Colon (tissue), 2 donors: Measurements from ENCODE around the gene ITIH1.

Experiments used
- FAIRE-seq: peaks from 2 replicates; lab custom pipeline; 2012; peaks lifted over from hg19 to GRCh38; lab: Jason Lieb, UNC
- donor health status: control.
- donor health status: control.

ITIH1 gene

DNA sequence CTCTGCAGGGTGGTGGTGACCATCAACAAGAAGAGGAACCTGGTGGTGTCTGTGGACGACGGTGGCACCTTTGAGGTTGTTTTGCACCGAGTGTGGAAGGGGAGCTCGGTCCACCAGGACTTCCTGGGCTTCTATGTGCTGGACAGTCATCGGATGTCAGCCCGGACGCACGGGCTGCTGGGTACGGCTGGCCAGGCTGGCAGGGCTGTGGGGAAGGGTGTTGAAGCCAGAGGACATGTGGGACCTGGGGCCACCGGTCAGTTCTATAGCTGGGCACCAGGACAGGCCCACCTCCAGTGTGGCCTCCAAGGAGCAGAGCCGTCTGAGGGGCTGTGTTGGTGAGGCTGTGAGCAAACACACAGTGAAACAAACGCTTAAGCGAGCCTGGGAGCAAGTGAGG lies 13.3 kb downstream of the ITIH1 start:
- no peak for FAIRE-seq

- FAIRE-seq = no peak
These were observed 14.0 kb downstream of the ITIH1 start for GRCh38 chr3:52791366-52791765.

- no peak for FAIRE-seq
These were observed 14.5 kb downstream of the ITIH1 start for GRCh38 chr3:52791928-52792327.

GRCh38 chr3:52792413-52792812 lies 15.0 kb downstream of the ITIH1 start:
- no peak for FAIRE-seq

DNA sequence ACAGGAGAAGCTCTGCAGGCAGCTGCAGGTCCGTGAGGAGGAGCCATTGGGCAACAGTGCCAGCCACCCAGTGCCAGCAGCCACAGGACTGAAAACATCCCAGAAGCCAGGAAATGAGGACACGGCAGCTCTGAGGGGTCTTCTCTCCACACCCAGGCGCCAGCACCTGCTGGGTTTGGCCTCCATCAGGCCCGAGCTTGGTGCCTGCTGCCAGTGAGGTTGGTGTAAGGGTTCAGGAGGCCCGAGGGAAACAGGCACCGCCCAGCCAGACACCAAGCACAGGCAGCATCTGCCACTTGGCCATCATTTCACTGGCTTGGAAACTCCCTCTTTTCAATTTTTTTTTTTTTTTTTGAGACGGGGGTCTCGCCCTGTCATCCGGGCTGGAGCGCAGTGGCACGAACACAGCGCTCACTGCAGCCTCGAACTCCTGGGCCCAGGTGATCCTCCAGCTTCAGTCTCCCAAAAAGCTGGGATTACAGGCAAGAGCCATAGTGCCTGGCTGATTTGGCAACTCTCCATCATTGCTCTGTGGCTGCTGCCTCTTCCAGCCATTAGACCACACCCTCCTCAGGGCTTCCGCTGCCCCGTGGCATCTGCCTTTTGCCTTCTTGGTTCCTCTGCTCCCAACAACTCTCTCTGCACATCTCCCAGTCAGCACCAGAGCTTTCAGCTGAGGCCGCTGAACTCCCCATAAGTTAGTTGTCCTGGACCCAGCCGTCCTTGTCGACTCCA lies 15.7 kb downstream of the ITIH1 start:
- no peak for FAIRE-seq

DNA sequence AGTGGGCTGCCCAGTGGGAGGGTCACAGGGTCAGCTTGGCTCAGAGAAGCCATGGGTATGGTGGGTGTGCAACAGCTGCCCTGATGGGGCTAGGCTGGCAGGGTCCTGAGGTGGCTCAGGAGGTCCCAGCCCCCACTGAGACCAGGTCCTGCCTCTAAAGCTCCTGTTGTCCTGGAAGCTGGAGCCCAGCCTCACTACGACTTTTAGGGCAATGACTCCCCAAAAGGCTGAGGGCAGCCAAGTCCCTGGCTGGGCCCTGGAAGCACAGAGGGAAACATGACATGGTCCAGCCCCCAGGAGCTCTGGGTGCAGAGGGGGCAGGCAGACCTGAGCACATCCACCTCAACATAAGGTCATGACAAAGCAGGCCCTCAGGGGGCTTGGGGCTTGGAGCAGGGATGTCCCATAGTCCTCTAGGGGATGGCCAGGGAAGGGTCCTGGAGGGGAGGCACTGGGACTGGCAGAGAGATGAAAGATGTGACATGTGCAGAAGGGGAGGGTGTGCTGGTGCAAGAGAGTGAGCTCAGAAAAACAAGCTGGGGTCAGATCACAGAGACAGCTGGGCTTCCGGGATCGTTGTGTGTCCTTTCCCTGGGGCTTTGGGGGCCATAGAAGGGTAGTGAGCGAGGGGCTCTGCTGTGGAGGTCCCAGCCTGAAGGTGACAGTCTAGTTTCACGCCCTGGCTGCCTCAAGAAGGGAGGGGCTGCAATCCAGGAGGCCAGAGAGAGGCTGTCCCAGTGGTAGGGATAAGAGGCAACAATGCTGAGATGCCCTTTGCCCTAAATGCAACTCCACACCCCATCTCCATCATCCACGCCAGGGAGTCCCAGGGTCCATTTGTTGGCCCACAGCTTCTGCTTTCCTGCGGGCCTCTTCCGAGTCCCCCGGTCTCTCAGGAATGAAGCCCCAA lies 16.6 kb downstream of the ITIH1 start:
- FAIRE-seq = no peak

DNA sequence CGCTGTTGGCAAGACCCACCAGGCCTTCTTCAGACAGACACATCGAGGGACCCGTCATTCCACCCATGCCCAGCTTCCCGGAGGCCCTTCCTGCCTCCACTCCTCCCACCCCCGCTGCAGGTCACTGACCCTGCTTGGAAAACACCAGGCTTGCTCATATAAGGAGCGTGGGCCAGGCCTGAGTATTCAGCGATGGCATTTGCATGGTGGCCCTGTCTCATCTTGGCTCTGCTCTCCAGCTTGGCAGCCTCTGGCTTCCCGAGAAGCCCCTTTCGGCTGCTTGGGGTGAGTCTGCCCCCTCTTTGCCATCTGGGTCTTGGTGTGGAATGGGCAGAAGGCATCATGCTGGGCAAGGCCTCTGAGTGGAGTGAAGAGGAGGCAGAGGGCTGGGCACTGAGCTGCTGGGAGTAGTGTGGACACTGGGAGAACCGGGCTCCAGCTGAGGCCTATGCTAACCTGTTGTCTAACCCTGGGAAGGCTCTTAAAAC lies 17.3 kb downstream of the ITIH1 start, which contains the start of gene ITIH3:
Gene ITIH3, plus strand, starts transcription at position 185 of the 488 bp plus-strand sequence. Its CDS starts 8 bp downstream, at position 193.
- FAIRE-seq = no peak

DNA sequence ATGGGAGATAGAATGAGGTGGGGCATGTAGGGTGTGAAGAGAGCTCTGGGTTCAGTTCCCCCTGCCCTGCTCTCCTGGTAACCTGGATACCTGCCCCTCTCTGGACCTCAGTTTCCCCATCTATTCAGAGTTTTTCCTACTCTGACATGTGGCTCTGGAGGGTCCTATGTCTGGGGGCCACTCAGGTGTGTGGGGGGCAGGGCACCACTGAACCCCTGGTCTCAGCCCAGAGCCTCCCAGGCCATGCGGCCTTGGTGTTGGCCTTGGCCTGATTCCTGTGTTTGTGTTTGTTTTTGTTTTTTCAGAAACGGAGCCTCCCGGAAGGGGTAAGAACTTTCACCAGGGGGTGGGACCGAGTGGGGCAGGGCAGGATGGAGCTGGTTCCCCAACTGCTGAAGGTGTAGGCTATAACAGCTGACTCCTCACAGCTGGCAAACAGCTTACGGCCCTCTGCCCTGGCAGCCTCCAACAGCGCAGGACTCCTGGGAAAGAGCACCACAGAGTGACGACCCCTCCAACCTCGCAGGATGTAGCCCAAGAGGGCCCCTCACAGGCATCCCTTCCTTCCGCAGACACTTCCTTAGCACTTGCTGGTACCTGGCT lies 18.0 kb downstream of the ITIH1 start:
- FAIRE-seq = no peak

DNA sequence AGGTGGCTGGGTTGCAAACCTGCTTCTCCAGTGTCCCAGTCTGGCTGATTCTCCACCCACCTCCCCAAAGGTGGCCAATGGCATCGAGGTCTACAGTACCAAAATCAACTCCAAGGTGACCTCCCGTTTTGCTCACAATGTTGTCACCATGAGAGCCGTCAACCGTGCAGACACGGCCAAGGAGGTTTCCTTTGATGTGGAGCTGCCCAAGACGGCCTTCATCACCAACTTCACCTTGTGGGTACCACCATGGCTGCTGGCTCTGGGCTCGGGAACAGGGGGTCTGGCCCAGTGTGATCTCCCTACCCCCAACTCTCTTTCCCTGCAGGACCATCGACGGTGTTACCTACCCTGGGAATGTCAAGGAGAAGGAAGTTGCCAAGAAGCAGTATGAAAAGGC lies 19.0 kb downstream of the ITIH1 start:
- no peak for FAIRE-seq

GRCh38 chr3:52798376-52798977 lies 21.1 kb downstream of the ITIH1 start:
- FAIRE-seq = no peak

DNA sequence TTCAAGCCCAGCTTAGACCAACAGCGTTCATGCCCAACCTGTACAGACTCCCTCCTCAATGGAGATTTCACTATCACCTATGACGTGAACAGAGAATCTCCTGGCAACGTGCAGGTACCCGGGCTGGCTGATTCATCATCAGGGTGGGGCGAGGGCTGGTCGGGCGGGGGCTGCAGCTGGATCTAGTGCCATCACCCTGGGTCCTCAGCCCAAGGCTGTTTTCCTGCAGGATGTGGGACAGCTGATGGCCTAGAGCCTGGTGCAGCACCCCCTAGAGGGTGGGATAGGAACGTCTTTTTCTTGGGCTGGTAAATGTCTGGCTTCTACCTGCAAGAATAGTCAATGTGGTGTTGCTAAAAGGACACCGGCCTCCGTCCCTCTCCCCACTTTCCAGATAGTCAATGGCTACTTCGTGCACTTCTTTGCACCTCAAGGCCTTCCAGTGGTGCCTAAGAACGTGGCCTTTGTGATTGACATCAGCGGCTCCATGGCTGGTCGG lies 21.6 kb downstream of the ITIH1 start:
- FAIRE-seq = no peak

GRCh38 chr3:52800079-52800478 lies 22.7 kb downstream of the ITIH1 start:
- FAIRE-seq = no peak

- no peak for FAIRE-seq
These were observed 24.4 kb downstream of the ITIH1 start for GRCh38 chr3:52801839-52802238.

GRCh38 chr3:52805270-52806039 lies 28.1 kb downstream of the ITIH1 start:
- FAIRE-seq = no peak

- FAIRE-seq = no peak
These were observed 31.8 kb downstream of the ITIH1 start for GRCh38 chr3:52809149-52809548.

DNA sequence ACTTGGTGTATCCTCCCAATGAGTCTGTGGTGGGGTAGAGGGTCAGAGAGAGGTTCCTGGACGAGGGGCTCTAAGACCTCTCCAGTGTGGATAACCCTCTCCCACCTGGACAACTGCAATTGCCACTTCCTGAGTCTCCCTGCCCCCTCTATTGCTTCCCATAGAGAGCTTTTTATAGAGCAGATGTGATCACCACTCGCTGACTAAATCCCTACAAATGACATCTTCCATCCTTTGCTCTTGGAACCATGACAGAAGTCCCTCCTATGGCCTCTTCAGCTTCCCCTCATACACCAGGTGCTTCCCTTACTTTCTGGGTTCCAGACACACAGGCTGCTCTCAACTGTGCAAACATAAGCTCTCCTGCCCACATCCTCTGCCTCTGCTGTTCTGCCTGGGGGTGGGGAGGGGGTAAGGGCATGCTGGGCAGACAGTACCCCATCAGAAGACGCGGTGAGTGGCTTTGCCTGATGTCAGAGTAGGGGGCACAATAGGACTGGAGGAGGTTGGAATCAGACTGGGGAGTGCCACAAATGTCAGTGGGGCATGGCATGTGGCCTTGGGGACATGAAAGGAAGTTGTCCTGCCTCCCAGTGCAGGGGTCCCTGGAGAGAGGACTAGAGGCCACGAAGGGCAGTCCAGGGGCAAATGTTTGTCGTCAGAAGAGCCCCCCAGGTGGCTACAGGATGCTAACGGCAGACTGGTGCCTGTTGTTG lies 32.4 kb downstream of the ITIH1 start:
- no peak for FAIRE-seq

DNA sequence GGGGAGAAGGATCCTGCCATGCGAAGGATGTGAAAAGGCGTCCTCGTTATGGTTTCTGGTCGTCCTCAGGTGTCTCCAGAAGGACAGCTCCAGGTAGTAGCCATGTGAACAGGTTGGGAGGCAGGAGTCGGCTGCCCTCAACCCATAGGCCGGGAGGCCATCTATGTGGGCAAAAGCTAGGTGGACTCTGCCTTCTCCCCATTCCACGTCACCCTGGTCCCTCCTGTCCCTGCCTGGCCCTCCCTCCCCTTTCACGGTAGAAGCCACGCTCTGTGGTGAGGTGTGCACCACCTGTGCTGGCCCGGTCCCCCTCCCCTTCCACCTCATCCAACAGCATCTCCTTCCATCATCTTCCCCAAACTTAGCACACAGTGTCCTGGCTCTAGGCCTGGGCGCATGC lies 33.5 kb downstream of the ITIH1 start:
- no peak for FAIRE-seq

- FAIRE-seq = no peak
These were observed 34.1 kb downstream of the ITIH1 start for GRCh38 chr3:52811452-52812011.

- FAIRE-seq = no peak
These were observed 36.4 kb downstream of the ITIH1 start for GRCh38 chr3:52813810-52814209.

DNA sequence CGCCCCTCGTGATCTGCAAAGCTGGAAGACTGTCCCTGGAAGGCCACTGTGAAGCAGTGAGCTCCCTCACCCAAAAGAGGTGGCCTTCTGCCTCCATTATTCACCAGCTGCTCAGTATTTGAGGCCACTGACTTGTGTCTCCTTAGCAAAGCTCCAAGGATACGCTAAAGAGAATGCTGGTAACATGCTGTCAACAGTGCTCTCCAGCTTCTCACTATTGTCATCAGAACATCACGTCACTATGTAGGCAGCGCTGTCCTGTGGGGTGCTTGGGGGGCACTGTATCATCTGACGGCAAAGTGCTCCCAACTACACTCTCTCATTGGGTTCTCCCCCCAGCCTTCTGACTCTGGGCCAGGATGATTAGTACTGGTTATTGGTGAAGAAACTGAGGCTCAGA lies 38.8 kb downstream of the ITIH1 start:
- FAIRE-seq = no peak
